ENCODE measurements around the gene COL16A1.
A peak's percentile ranks its signal among the peaks of the same experiment; 100 is the strongest.

Gene COL16A1

GRCh38 chr1:31643976-31644559 is 59.7 kb downstream of the COL16A1 start:
- Histone ChIP-seq H3K4me3 (ENCODE audit: low read depth, low read length) (peak overlapping the region; percentile 76), H3K9me3 (ENCODE audit: control insufficient read depth, insufficient read depth, low read depth, low read length) (no peaks in the 10 kb centered on the region), H3K27ac (ENCODE audit: extremely low read depth, low read depth, low read length) (peak overlapping the region; percentile 74), H3K4me1 (ENCODE audit: control insufficient read depth, insufficient read depth, low read length) (peaks cover 5% of the 10 kb centered on the region; the same call in 1 of the 2 replicates), H3K36me3 (ENCODE audit: control insufficient read depth in 2 of 2, insufficient read depth in 1 of 2, low read length in 2 of 2) (peaks cover 0 to 12% of the 10 kb centered on the region in 2 experiments; a peak in 1 of 3 replicates)
- POLR2A ChIA-PET = interaction anchor here (1.0 to 1.9 kb wide), 10 partner anchors 10 to 347 kb away, joined by 3 to 7 read pairs (median 4); partner anchors contain the start of genes COL16A1, SNRNP40 and ZCCHC17
- CTCF ChIA-PET = interaction anchor here (0.6 to 1.8 kb wide), 5 partner anchors 11 to 101 kb away, joined by 3 to 6 read pairs (median 4); no protein-coding TSS in a partner anchor
- TF ChIP-seq ZNF2 (tag by site-specific recombination; IDR thresholded peaks at IDR 0.05) (no peak), ZNF223 (tag by site-specific recombination; IDR thresholded peaks at IDR 0.05) (0 out of 2 replicates have a peak, but pooled peaks have one; percentile 27), SCRT2 (tag by site-specific recombination; IDR thresholded peaks at IDR 0.05) (peak; percentile 45; the same call in 1 of the 2 replicates), SCRT1 (tag by site-specific recombination; IDR thresholded peaks at IDR 0.05; ENCODE audit: borderline replicate concordance) (0 out of 2 replicates have a peak, but pooled peaks have one; percentile 24)
- TF ChIP-seq, protein P1, sequence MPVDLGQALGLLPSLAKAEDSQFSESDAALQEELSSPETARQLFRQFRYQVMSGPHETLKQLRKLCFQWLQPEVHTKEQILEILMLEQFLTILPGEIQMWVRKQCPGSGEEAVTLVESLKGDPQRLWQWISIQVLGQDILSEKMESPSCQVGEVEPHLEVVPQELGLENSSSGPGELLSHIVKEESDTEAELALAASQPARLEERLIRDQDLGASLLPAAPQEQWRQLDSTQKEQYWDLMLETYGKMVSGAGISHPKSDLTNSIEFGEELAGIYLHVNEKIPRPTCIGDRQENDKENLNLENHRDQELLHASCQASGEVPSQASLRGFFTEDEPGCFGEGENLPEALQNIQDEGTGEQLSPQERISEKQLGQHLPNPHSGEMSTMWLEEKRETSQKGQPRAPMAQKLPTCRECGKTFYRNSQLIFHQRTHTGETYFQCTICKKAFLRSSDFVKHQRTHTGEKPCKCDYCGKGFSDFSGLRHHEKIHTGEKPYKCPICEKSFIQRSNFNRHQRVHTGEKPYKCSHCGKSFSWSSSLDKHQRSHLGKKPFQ (tag by site-specific recombination; IDR thresholded peaks at IDR 0.05) = no peak

DNA sequence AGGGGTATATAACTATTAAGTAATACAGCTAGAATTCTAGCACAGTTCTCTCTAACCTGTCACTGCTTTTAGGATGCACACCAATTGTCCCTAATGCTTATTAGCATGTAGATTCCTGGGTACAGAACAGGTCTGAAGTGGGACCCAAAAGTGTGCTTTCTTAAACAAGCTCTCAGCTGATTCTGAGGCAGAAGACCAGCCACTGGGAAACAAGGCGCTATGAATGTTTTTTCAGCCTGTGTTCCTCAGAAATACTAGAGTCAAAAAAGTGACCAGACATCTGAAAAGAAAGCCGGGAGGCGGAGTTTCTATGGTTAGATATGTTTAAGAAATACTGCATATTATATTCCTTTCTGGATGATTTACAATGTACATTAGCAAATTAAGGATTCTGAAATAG is 60.9 kb downstream of the COL16A1 start:
- ChIA-PET CTCF (interaction anchor here (0.6 to 1.7 kb wide), 6 partner anchors 10 to 248 kb away, joined by 4 to 10 read pairs (median 4); no protein-coding TSS in a partner anchor), POLR2A (no interaction called here)
- Histone ChIP-seq H3K4me3 (ENCODE audit: low read depth, low read length) (no peak overlapping the region), H3K27ac (ENCODE audit: extremely low read depth, low read depth, low read length) (no peak overlapping the region), H3K36me3 (ENCODE audit: control insufficient read depth in 2 of 2, insufficient read depth in 1 of 2, low read length in 2 of 2) (peaks cover 0 to 17% of the 10 kb centered on the region in 2 experiments; a peak in 1 of 3 replicates), H3K4me1 (ENCODE audit: control insufficient read depth, insufficient read depth, low read length) (peaks cover 5% of the 10 kb centered on the region; the same call in 1 of the 2 replicates), H3K9me3 (ENCODE audit: control insufficient read depth, insufficient read depth, low read depth, low read length) (no peaks in the 10 kb centered on the region)
- no peak for TF ChIP-seq ZNF660 (tag by site-specific recombination; IDR thresholded peaks at IDR 0.05)
- TF ChIP-seq RBAK (tag by site-specific recombination; IDR thresholded peaks at IDR 0.05) = no peak
- no peak for TF ChIP-seq ZNF350 (tag by site-specific recombination; IDR thresholded peaks at IDR 0.05)
- TF ChIP-seq ZNF585B (tag by site-specific recombination; IDR thresholded peaks at IDR 0.05) = no peak
- no peak for TF ChIP-seq PRDM2 (tag by site-specific recombination; IDR thresholded peaks at IDR 0.05; ENCODE audit: borderline replicate concordance)
- no peak for TF ChIP-seq KLF8 (tag by site-specific recombination; IDR thresholded peaks at IDR 0.05)
- no peak for TF ChIP-seq ZNF624 (tag by site-specific recombination; IDR thresholded peaks at IDR 0.05)
- no peak for TF ChIP-seq GLI2 (tag by site-specific recombination; IDR thresholded peaks at IDR 0.05; ENCODE audit: borderline replicate concordance, low read depth)

DNA sequence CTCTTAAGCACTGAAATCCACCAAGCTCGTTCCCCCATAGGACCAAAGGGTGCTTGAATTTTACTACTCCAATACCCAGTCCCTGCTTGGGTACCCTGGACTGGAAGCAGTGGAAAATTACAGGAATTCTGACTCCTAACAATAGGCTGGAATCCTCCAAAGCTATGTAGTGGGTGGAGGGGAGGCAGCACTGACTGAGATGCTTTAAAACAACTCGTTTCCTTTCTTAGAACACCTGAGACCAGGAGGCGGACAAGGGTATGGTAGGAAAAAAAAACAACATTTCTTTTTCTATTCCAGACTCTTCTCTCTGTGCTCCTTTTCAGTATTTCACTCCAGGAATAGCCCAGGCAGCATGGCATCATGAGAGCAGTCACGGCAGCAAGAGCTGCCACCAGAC is 61.5 kb downstream of the COL16A1 start:
- CTCF ChIA-PET = interaction anchor here (0.7 to 1.7 kb wide), 4 partner anchors 9 to 248 kb away, joined by 4 to 10 read pairs (median 4); no protein-coding TSS in a partner anchor
- H3K9me3 ChIP-seq (ENCODE audit: control insufficient read depth, insufficient read depth, low read depth, low read length) = no peaks in the 10 kb centered on the region
- peaks cover 0 to 17% of the 10 kb centered on the region in 2 experiments; a peak in 1 of 3 replicates for H3K36me3 ChIP-seq (ENCODE audit: control insufficient read depth in 2 of 2, insufficient read depth in 1 of 2, low read length in 2 of 2)
- H3K4me1 ChIP-seq (ENCODE audit: control insufficient read depth, insufficient read depth, low read length) = peaks cover 5% of the 10 kb centered on the region; the same call in 1 of the 2 replicates
- POLR2A ChIA-PET = no interaction called here
- H3K27ac ChIP-seq (ENCODE audit: extremely low read depth, low read depth, low read length) = no peak overlapping the region
- H3K4me3 ChIP-seq (ENCODE audit: low read depth, low read length) = no peak overlapping the region
- TF ChIP-seq ZNF404 (tag by site-specific recombination; IDR thresholded peaks at IDR 0.05) (no peak), ZNF645 (tag by site-specific recombination; IDR thresholded peaks at IDR 0.05) (no peak), ZFP37 (tag by site-specific recombination; IDR thresholded peaks at IDR 0.05) (no peak), ZNF146 (tag by site-specific recombination; IDR thresholded peaks at IDR 0.05) (no peak), ZNF837 (tag by site-specific recombination; IDR thresholded peaks at IDR 0.05) (no peak), ZNF621 (tag by site-specific recombination; IDR thresholded peaks at IDR 0.05) (no peak), ZNF157 (tag by site-specific recombination; IDR thresholded peaks at IDR 0.05) (no peak)
